IMR-90 (cell line): ENCODE measurements around the gene ETFA. TPM values are rescaled to one million over a fixed set of nuclear protein-coding genes. Genes with fewer than 3 reads are reported as not detected.

Experiments used
- ATAC-seq: fragments of 200-7000 bp; cut with Tn5 transposase; 2 replicates; pipeline ENCODE4 v1.9.1; 2020; ENCODE audit warnings: low read depth, mild to moderate bottlenecking, moderate library complexity
- BruUV-seq: library from RNA; stranded (reverse); fragments of 400-500 nt; replicated peaks from 2 replicates; lab custom pipeline; 2021; lab: Mats Ljungman, UMichigan
- CTCF ChIA-PET: fragments of 300-600 bp; formaldehyde crosslinking; extraction: SDS; loops from one replicate; lab custom pipeline; 2021; ENCODE audit warnings: antibody characterized with exemption; lab: Yijun Ruan, JAX
- POLR2A ChIA-PET: fragments of 300-600 bp; sonication (Branson Sonifier 250); formaldehyde crosslinking; loops from one replicate; lab custom pipeline; 2022; ENCODE audit warnings: antibody characterized with exemption; ENCODE audit not compliant: unreplicated experiment; lab: Charles Lee
- DNase-seq: peaks from one replicate; pipeline ENCODE4 v3.0.0; 2013
- H2AFZ ChIP-seq: replicated peaks from 2 replicates; pipeline ENCODE3; 2013; ENCODE audit warnings: low read length, mild to moderate bottlenecking; ENCODE audit not compliant: poor library complexity
- H2AK5ac ChIP-seq: 2 replicates; pipeline ENCODE4 v1.6.1; 2013; ENCODE audit warnings: low read depth, low read length, inconsistent platforms
- H2AK9ac ChIP-seq: replicated peaks from 2 replicates; pipeline ENCODE3; 2013; ENCODE audit warnings: mild to moderate bottlenecking, low read depth, low read length, moderate library complexity; ENCODE audit not compliant: poor library complexity
- H2BK120ac ChIP-seq: 2 replicates; pipeline ENCODE4 v1.6.1; 2013; ENCODE audit warnings: low read depth, low read length, inconsistent platforms
- H2BK15ac ChIP-seq: 3 replicates; pipeline ENCODE4 v1.6.1; 2013; ENCODE audit warnings: low read depth, low read length, inconsistent platforms
- H2BK20ac ChIP-seq: 2 replicates; pipeline ENCODE4 v1.6.1; 2013; ENCODE audit warnings: low read depth, mild to moderate bottlenecking, inconsistent platforms, low read length, moderate library complexity
- H2BK5ac ChIP-seq: 2 replicates; pipeline ENCODE4 v1.6.1; 2013; ENCODE audit warnings: mild to moderate bottlenecking, low read depth, low read length, inconsistent platforms; ENCODE audit not compliant: poor library complexity, severe bottlenecking
- H3K14ac ChIP-seq: replicated peaks from 2 replicates; pipeline ENCODE4 v1.6.1; 2013; ENCODE audit warnings: low read depth, low read length, inconsistent platforms
- H3K18ac ChIP-seq: 2 replicates; pipeline ENCODE4 v1.6.1; 2013; ENCODE audit warnings: low read depth, low read length, control low read depth
- H3K23ac ChIP-seq: 2 replicates; pipeline ENCODE4 v1.6.1; 2013; ENCODE audit warnings: low read depth, low read length, inconsistent platforms
- H3K27ac ChIP-seq: 2 replicates; pipeline ENCODE4 v1.5.1; 2013; ENCODE audit warnings: mild to moderate bottlenecking, control low read depth, low read length; ENCODE audit not compliant: insufficient read depth
- H3K27me3 ChIP-seq: 2 replicates; pipeline ENCODE4 v1.6.1; 2013; ENCODE audit warnings: low read length; ENCODE audit not compliant: control insufficient read depth, insufficient read depth
- H3K36me3 ChIP-seq: 2 replicates; pipeline ENCODE4 v1.6.1; 2013; ENCODE audit warnings: low read length, mixed read lengths; ENCODE audit not compliant: control insufficient read depth, insufficient read depth
- H3K4ac ChIP-seq: 2 replicates; pipeline ENCODE4 v1.6.1; 2013; ENCODE audit warnings: low read depth, low read length, inconsistent platforms
- H3K4me1 ChIP-seq: 2 replicates; pipeline ENCODE4 v1.6.1; 2013; ENCODE audit warnings: low read length, mixed read lengths; ENCODE audit not compliant: control insufficient read depth, insufficient read depth
- H3K4me2 ChIP-seq: 2 replicates; pipeline ENCODE4 v1.6.1; 2013; ENCODE audit warnings: low read depth, mild to moderate bottlenecking, control low read depth, low read length, moderate library complexity
- H3K4me3 ChIP-seq: 2 replicates; pipeline ENCODE4 v1.5.1; 2013; ENCODE audit warnings: low read depth, mild to moderate bottlenecking, control low read depth, low read length, moderate library complexity; ENCODE audit not compliant: insufficient read depth
- H3K56ac ChIP-seq: 2 replicates; pipeline ENCODE4 v1.6.1; 2013; ENCODE audit warnings: low read length, inconsistent platforms; ENCODE audit not compliant: insufficient read depth; ENCODE audit errors: extremely low read depth
- H3K79me1 ChIP-seq, 2 experiments: 2 replicates each; pipeline ENCODE4 v1.6.1; 2013; ENCODE audit warnings: low read length in 2 of 2, inconsistent platforms in 1 of 2, low read depth in 1 of 2
- H3K9ac ChIP-seq: 2 replicates; pipeline ENCODE4 v1.6.1; 2013; ENCODE audit warnings: low read depth, low read length, control low read depth
- H3K9me1 ChIP-seq: 2 replicates; pipeline ENCODE4 v1.6.1; 2013; ENCODE audit warnings: low read length, inconsistent platforms; ENCODE audit not compliant: insufficient read depth
- H3K9me3 ChIP-seq: 2 replicates; pipeline ENCODE4 v1.6.1; 2013; ENCODE audit warnings: low read length; ENCODE audit not compliant: control insufficient read depth, insufficient read depth
- H4K20me1 ChIP-seq: 2 replicates; pipeline ENCODE4 v1.6.1; 2013; ENCODE audit warnings: low read length, inconsistent platforms; ENCODE audit not compliant: insufficient read depth
- H4K5ac ChIP-seq: 2 replicates; pipeline ENCODE4 v1.6.1; 2013; ENCODE audit warnings: mild to moderate bottlenecking, low read depth, low read length, control low read depth
- H4K8ac ChIP-seq, 2 experiments: 2 replicates each; pipeline ENCODE4 v1.6.1; 2013; ENCODE audit warnings: low read depth in 2 of 2, low read length in 2 of 2, control low read depth in 1 of 2, inconsistent platforms in 1 of 2
- H4K91ac ChIP-seq: 2 replicates; pipeline ENCODE4 v1.6.1; 2013; ENCODE audit warnings: low read depth, low read length, inconsistent platforms; ENCODE audit not compliant: insufficient read depth
- BHLHE40 ChIP-seq: fragments of 150-350 bp; IDR thresholded peaks from 2 replicates; pipeline ENCODE4 v1.6.1; 2016; ENCODE audit warnings: mild to moderate bottlenecking, low read depth, low read length
- CEBPB ChIP-seq: IDR thresholded peaks from 2 replicates; pipeline ENCODE4 v1.6.1; 2012; ENCODE audit warnings: low read depth, low read length, improper control_type of control experiment
- CHD1 ChIP-seq: IDR thresholded peaks from 2 replicates; pipeline ENCODE4 v1.6.1; 2012; ENCODE audit warnings: low read depth, low read length, improper control_type of control experiment
- ELK1 ChIP-seq: fragments of 150-350 bp; IDR thresholded peaks from 2 replicates; pipeline ENCODE4 v1.6.1; 2016; ENCODE audit warnings: low read depth, mild to moderate bottlenecking, low read length, moderate library complexity, borderline replicate concordance
- FOS ChIP-seq: fragments of 150-350 bp; IDR thresholded peaks from 2 replicates; pipeline ENCODE4 v1.6.1; 2016; ENCODE audit warnings: low read depth, low read length
- MAFK ChIP-seq: IDR thresholded peaks from 2 replicates; pipeline ENCODE4 v1.6.1; 2012; ENCODE audit warnings: low read depth, low read length, improper control_type of control experiment
- MAZ ChIP-seq: IDR thresholded peaks from 2 replicates; pipeline ENCODE4 v1.6.1; 2012; ENCODE audit warnings: low read depth, mild to moderate bottlenecking, low read length, improper control_type of control experiment, moderate library complexity, borderline replicate concordance
- MXI1 ChIP-seq: IDR thresholded peaks from 2 replicates; pipeline ENCODE4 v1.6.1; 2012; ENCODE audit warnings: low read depth, mild to moderate bottlenecking, low read length, moderate library complexity, borderline replicate concordance
- NFE2L2 ChIP-seq: fragments of 150-350 bp; IDR thresholded peaks from 2 replicates; pipeline ENCODE4 v1.6.1; 2016; ENCODE audit warnings: low read depth, mild to moderate bottlenecking, low read length
- POLR2A ChIP-seq: IDR thresholded peaks from 2 replicates; pipeline ENCODE4 v1.6.1; 2012; ENCODE audit warnings: mild to moderate bottlenecking, low read depth, low read length
- RAD21 ChIP-seq: IDR thresholded peaks from 2 replicates; pipeline ENCODE4 v1.6.1; 2012; ENCODE audit warnings: low read length, improper control_type of control experiment
- RCOR1 ChIP-seq: IDR thresholded peaks from 2 replicates; pipeline ENCODE4 v1.6.1; 2012; ENCODE audit warnings: mild to moderate bottlenecking, low read length, improper control_type of control experiment; ENCODE audit not compliant: insufficient replicate concordance
- RFX5 ChIP-seq: IDR thresholded peaks from 2 replicates; pipeline ENCODE4 v1.8.0; 2012; ENCODE audit warnings: low read depth, mild to moderate bottlenecking, low read length, moderate library complexity
- SMC3 ChIP-seq: fragments of 150-350 bp; IDR thresholded peaks from 2 replicates; pipeline ENCODE4 v1.6.1; 2016; ENCODE audit warnings: low read depth, mild to moderate bottlenecking, antibody characterized with exemption, low read length, moderate library complexity
- WGBS, 2 experiments: methylation state at CpG; one replicate each; pipeline versions ENCODE4 v1.1.5 to v1.1.7; 2013; ENCODE audit warnings: missing lambda C conversion rate in 2 of 2; ENCODE audit not compliant: insufficient read length in 1 of 2; ENCODE audit errors: extremely low coverage in 2 of 2; 5-methylcytosine and 5-hydroxymethylcytosine counted together
- dilution Hi-C: fragments of 300-500 bp; cut with HindIII; formaldehyde crosslinking; loops from one replicate; pipeline ENCODE4 v1.14.3; 2018; ENCODE audit warnings: low sequenced_read_pairs; ENCODE audit not compliant: unreplicated experiment
- in situ Hi-C: fragments of 300-500 bp; cut with MboI; formaldehyde crosslinking; loops from 3 replicates; pipeline ENCODE4 v1.14.3; 2019; ENCODE audit warnings: low sequenced_read_pairs, inconsistent platforms, mixed read lengths
- intact Hi-C: fragments of 100-400 bp; cut with micrococcal nuclease; formaldehyde crosslinking; loops from 2 replicates; pipeline ENCODE4 v1.10.0; 2022
- polyA plus RNA-seq, 3 experiments: library from polyadenylated mRNA; depleted of rRNA; stranded (reverse); fragments of >200 nt; gene quantifications; 2 replicates each; pipeline ENCODE4 v1.2.3, GENCODE V29; 2012; ENCODE audit warnings: low replicate concordance in 1 of 3
- total RNA-seq: library from RNA; depleted of rRNA; stranded (reverse); fragments of >200 nt; gene quantifications from 2 replicates; pipeline ENCODE4 v1.2.3, GENCODE V29; 2012
- TF ChIP-seq, protein P1 (sequence below): fragments of 150-350 bp; IDR thresholded peaks from 2 replicates; pipeline ENCODE4 v1.6.1; 2017; ENCODE audit warnings: mild to moderate bottlenecking, antibody characterized with exemption, low read length, low read depth
- TF ChIP-seq, protein P2 (sequence below): conservative IDR thresholded peaks from 2 replicates; pipeline ENCODE4 v1.5.1; 2012; ENCODE audit warnings: mild to moderate bottlenecking, low read depth, low read length, improper control_type of control experiment

ETFA gene
- total and polyA plus RNA-seq, 2 of the 4 experiments (the other 2 are of a cell fraction), result 115 to 172 TPM

DNA sequence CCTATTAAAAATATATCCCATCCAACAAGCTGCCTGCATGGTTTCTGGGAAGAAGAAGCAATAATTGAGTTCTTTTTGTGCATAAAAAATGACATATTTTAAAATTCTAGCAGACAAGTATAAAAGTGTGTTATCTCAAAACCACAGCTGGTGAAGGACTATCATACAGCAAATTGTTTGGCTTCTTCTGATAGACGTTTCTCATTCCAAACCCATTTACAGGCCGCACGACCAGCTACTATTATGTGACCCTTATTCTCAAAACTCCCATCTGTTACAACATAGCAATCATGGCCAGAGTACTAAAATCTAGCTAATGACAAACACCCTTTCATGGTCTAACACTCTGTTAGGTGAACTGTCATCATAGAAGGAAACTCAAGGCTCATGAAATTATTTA, 21.7 kb downstream of the ETFA start:
- no peak overlapping the region for H3K23ac ChIP-seq
- WGBS, 2 experiments, result no CpG with 5 or more reads among the region's 3 CpGs
- no peaks in the 10 kb centered on the region for H3K27me3 ChIP-seq
- H2BK15ac ChIP-seq, result no peak overlapping the region
- H3K36me3 ChIP-seq, result peaks cover 18% of the 10 kb centered on the region
- ChIA-PET POLR2A (no interaction called here), CTCF (no interaction called here)
- no peak for DNase-seq
- no peak overlapping the region for H2BK20ac ChIP-seq
- no peak for ATAC-seq
- intact Hi-C loops (no loop called here), in situ Hi-C loops (no loop called here), dilution Hi-C loops (no loop called here)
- peaks cover 6% of the 10 kb centered on the region; the same call in 1 of the 2 replicates for H3K9me1 ChIP-seq
- H2AFZ ChIP-seq, result no peak overlapping the region
- H3K4me2 ChIP-seq, result no peak overlapping the region
- no peak overlapping the region for H3K4me3 ChIP-seq
- peaks cover 3% of the 10 kb centered on the region; the same call in 1 of the 2 replicates for H3K4me1 ChIP-seq
- H4K91ac ChIP-seq, result no peak overlapping the region
- no peak overlapping the region for H2BK5ac ChIP-seq
- no peak overlapping the region for H3K56ac ChIP-seq
- no peak overlapping the region for H3K4ac ChIP-seq
- no peak overlapping the region for H3K9ac ChIP-seq
- no peak overlapping the region for H2BK120ac ChIP-seq
- H2AK5ac ChIP-seq, result no peak overlapping the region
- BruUV-seq, result no TSS peak
- H3K9me3 ChIP-seq, result no peaks in the 10 kb centered on the region
- H3K14ac ChIP-seq, result no peak overlapping the region
- no peak overlapping the region for H3K18ac ChIP-seq
- H4K8ac ChIP-seq, result no peak overlapping the region
- peaks cover 25 to 49% of the 10 kb centered on the region in 2 experiments for H3K79me1 ChIP-seq
- H2AK9ac ChIP-seq, result no peak overlapping the region
- TF ChIP-seq MAZ (no peak), NFE2L2 (no peak), ELK1 (no peak), RFX5 (no peak), MXI1 (no peak), CHD1 (no peak), RCOR1 (no peak), RAD21 (no peak), CEBPB (no peak), POLR2A (no peak), SMC3 (no peak), MAFK (no peak), FOS (no peak), BHLHE40 (no peak)
- TF ChIP-seq, protein P1, sequence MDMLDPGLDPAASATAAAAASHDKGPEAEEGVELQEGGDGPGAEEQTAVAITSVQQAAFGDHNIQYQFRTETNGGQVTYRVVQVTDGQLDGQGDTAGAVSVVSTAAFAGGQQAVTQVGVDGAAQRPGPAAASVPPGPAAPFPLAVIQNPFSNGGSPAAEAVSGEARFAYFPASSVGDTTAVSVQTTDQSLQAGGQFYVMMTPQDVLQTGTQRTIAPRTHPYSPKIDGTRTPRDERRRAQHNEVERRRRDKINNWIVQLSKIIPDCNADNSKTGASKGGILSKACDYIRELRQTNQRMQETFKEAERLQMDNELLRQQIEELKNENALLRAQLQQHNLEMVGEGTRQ, result no peak
- TF ChIP-seq, protein P2, sequence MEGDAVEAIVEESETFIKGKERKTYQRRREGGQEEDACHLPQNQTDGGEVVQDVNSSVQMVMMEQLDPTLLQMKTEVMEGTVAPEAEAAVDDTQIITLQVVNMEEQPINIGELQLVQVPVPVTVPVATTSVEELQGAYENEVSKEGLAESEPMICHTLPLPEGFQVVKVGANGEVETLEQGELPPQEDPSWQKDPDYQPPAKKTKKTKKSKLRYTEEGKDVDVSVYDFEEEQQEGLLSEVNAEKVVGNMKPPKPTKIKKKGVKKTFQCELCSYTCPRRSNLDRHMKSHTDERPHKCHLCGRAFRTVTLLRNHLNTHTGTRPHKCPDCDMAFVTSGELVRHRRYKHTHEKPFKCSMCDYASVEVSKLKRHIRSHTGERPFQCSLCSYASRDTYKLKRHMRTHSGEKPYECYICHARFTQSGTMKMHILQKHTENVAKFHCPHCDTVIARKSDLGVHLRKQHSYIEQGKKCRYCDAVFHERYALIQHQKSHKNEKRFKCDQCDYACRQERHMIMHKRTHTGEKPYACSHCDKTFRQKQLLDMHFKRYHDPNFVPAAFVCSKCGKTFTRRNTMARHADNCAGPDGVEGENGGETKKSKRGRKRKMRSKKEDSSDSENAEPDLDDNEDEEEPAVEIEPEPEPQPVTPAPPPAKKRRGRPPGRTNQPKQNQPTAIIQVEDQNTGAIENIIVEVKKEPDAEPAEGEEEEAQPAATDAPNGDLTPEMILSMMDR, result no peak
- H4K20me1 ChIP-seq, result peaks cover 12% of the 10 kb centered on the region
- H4K5ac ChIP-seq, result no peak overlapping the region
- H3K27ac ChIP-seq, result no peak overlapping the region
